ENCODE measurements around the gene GAPVD1. TPM values are rescaled to one million over a fixed set of nuclear protein-coding genes. Genes with fewer than 3 reads are reported as not detected.

Gene GAPVD1
- total and polyA plus RNA-seq, 10 of the 15 experiments (the other 5 are each of a cell fraction or from before 2014, with no cell fraction given) = 4.3 to 36.6 (median 25.9) TPM

- Histone ChIP-seq H3K27me3 (replicated peaks in 1 of 2; ENCODE audit: control insufficient read depth in 2 of 2, insufficient read depth in 2 of 2, low read length in 1 of 2) (no peaks in the 10 kb centered on the region), H3K79me2 (ENCODE audit: control insufficient read depth, insufficient read depth, low read length) (no peaks in the 10 kb centered on the region), H3K27ac (ENCODE audit: control insufficient read depth, insufficient read depth) (no peak overlapping the region), H3K4me2 (ENCODE audit: control insufficient read depth, insufficient read depth) (no peak overlapping the region), H4K20me1 (ENCODE audit: control insufficient read depth, insufficient read depth) (no peaks in the 10 kb centered on the region), H3K9me3 (replicated peaks; ENCODE audit: control insufficient read depth, insufficient read depth, low read length) (no peaks in the 10 kb centered on the region), H3K4me1 (ENCODE audit: control insufficient read depth, insufficient read depth, low read length) (no peaks in the 10 kb centered on the region), H3K4me3 (no peak overlapping the region), H3K9ac (ENCODE audit: control insufficient read depth, insufficient read depth, low read length) (no peak overlapping the region), H2AFZ (ENCODE audit: control insufficient read depth, low read depth, low read length) (no peak overlapping the region), H3K36me3 (ENCODE audit: control insufficient read depth in 2 of 2, insufficient read depth in 2 of 2, low read length in 1 of 2) (no peaks in the 10 kb centered on the region)
- ChIA-PET CTCF (interaction anchor here (0.5 kb wide), 1 partner anchor 612 kb away, joined by 3 read pairs; no protein-coding TSS in a partner anchor), RAD21 (ENCODE audit: unreplicated experiment) (no interaction called here), POLR2A (no interaction called here), SMC1A (ENCODE audit: uncharacterized antibody, unreplicated experiment) (no interaction called here)
- no TSS peak for BruUV-seq (replicated peaks)
- WGBS (ENCODE audit: insufficient coverage, insufficient replicate concordance, low lambda C conversion rate, missing lambda C conversion rate) = 50% methylated on average over 14 of the region's 14 CpGs
- no peak for DNase-seq (ENCODE audit: low read depth, low spot score)
- in situ Hi-C loops (cut with MboI) (no loop called here), intact Hi-C loops (cut with micrococcal nuclease; ENCODE audit: unreplicated experiment) (no loop called here)
- no peak for ATAC-seq
- no peak for FAIRE-seq
- TF ChIP-seq TBL1XR1 (IDR thresholded peaks at IDR 0.05; ENCODE audit: low read depth, low read length) = no peak
- TF ChIP-seq, protein P1, sequence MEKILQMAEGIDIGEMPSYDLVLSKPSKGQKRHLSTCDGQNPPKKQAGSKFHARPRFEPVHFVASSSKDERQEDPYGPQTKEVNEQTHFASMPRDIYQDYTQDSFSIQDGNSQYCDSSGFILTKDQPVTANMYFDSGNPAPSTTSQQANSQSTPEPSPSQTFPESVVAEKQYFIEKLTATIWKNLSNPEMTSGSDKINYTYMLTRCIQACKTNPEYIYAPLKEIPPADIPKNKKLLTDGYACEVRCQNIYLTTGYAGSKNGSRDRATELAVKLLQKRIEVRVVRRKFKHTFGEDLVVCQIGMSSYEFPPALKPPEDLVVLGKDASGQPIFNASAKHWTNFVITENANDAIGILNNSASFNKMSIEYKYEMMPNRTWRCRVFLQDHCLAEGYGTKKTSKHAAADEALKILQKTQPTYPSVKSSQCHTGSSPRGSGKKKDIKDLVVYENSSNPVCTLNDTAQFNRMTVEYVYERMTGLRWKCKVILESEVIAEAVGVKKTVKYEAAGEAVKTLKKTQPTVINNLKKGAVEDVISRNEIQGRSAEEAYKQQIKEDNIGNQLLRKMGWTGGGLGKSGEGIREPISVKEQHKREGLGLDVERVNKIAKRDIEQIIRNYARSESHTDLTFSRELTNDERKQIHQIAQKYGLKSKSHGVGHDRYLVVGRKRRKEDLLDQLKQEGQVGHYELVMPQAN (conservative IDR thresholded peaks at IDR 0.05) = no peak
- TF ChIP-seq, protein P2, sequence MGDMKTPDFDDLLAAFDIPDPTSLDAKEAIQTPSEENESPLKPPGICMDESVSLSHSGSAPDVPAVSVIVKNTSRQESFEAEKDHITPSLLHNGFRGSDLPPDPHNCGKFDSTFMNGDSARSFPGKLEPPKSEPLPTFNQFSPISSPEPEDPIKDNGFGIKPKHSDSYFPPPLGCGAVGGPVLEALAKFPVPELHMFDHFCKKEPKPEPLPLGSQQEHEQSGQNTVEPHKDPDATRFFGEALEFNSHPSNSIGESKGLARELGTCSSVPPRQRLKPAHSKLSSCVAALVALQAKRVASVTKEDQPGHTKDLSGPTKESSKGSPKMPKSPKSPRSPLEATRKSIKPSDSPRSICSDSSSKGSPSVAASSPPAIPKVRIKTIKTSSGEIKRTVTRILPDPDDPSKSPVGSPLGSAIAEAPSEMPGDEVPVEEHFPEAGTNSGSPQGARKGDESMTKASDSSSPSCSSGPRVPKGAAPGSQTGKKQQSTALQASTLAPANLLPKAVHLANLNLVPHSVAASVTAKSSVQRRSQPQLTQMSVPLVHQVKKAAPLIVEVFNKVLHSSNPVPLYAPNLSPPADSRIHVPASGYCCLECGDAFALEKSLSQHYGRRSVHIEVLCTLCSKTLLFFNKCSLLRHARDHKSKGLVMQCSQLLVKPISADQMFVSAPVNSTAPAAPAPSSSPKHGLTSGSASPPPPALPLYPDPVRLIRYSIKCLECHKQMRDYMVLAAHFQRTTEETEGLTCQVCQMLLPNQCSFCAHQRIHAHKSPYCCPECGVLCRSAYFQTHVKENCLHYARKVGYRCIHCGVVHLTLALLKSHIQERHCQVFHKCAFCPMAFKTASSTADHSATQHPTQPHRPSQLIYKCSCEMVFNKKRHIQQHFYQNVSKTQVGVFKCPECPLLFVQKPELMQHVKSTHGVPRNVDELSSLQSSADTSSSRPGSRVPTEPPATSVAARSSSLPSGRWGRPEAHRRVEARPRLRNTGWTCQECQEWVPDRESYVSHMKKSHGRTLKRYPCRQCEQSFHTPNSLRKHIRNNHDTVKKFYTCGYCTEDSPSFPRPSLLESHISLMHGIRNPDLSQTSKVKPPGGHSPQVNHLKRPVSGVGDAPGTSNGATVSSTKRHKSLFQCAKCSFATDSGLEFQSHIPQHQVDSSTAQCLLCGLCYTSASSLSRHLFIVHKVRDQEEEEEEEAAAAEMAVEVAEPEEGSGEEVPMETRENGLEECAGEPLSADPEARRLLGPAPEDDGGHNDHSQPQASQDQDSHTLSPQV (IDR thresholded peaks at IDR 0.05) = no peak
- TF ChIP-seq RBBP5 (conservative IDR thresholded peaks at IDR 0.05) = no peak
- TF ChIP-seq IRF5 (IDR thresholded peaks at IDR 0.05; ENCODE audit: borderline replicate concordance) = no peak
- TF ChIP-seq, protein P3, sequence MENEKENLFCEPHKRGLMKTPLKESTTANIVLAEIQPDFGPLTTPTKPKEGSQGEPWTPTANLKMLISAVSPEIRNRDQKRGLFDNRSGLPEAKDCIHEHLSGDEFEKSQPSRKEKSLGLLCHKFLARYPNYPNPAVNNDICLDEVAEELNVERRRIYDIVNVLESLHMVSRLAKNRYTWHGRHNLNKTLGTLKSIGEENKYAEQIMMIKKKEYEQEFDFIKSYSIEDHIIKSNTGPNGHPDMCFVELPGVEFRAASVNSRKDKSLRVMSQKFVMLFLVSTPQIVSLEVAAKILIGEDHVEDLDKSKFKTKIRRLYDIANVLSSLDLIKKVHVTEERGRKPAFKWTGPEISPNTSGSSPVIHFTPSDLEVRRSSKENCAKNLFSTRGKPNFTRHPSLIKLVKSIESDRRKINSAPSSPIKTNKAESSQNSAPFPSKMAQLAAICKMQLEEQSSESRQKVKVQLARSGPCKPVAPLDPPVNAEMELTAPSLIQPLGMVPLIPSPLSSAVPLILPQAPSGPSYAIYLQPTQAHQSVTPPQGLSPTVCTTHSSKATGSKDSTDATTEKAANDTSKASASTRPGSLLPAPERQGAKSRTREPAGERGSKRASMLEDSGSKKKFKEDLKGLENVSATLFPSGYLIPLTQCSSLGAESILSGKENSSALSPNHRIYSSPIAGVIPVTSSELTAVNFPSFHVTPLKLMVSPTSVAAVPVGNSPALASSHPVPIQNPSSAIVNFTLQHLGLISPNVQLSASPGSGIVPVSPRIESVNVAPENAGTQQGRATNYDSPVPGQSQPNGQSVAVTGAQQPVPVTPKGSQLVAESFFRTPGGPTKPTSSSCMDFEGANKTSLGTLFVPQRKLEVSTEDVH (IDR thresholded peaks at IDR 0.05; ENCODE audit: low read depth, partially characterized antibody) = no peak
- no peak for TF ChIP-seq SREBF2 (IDR thresholded peaks at IDR 0.05; ENCODE audit: low read length)
- TF ChIP-seq TCF3 (IDR thresholded peaks at IDR 0.05; ENCODE audit: borderline replicate concordance, insufficient read depth, low read depth, low read length) = no peak
- no peak for TF ChIP-seq ZBTB11 (CRISPR knock-in tag; IDR thresholded peaks at IDR 0.05)
Observed at GRCh38 chr9:125387861-125388524, 126.4 kb downstream of the GAPVD1 start.

Data from GM12878 (cell line).